ENCODE data around the gene SCARB2.
"Not testable (repeated sequence)": the region's sequence is repeated elsewhere in the genome, so short reads cannot be mapped to it uniquely, and the experiment has no call there.

The SCARB2 gene, protein sequence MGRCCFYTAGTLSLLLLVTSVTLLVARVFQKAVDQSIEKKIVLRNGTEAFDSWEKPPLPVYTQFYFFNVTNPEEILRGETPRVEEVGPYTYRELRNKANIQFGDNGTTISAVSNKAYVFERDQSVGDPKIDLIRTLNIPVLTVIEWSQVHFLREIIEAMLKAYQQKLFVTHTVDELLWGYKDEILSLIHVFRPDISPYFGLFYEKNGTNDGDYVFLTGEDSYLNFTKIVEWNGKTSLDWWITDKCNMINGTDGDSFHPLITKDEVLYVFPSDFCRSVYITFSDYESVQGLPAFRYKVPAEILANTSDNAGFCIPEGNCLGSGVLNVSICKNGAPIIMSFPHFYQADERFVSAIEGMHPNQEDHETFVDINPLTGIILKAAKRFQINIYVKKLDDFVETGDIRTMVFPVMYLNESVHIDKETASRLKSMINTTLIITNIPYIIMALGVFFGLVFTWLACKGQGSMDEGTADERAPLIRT

DNA sequence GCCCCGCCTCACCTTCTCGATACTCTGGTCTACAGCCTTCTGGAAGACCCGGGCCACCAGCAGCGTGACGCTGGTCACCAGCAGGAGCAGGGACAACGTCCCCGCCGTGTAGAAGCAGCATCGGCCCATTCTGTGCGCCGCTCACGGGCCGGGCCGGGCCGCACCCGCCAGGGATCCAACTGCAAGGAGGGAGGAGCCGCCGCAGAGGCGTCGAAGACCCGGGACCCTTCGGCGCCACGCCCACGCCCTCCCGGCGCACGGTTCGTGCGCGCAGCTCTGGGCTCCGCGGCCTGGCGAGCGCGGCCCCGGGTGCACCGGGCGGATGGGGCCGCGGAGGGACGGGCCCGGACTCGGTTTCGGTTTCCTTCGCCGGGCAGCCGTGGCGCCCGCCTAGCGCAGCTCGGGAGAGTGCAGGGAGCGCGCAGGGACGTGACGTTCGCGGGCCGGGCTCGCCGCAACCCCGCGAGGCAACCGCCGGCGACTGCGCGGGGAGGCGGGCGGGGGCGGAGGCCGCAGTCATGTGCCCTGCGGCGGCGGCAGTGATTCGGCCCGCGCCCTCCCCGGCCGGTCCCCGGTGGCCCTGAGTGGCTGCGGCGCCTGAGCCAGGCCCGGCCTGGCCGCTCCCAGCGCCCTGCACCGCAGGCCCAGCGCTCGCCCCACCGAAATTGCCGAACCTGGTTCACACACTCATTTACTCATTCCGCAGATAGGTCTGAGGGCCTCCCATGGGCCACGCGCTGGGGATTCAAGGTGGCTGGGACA lies at the start of gene SCARB2:
TSS of gene SCARB2 (minus strand) at position 410 of the 762 bp plus-strand sequence. CDS start at position 129, 281 bp downstream.
- DNase-seq = peak; percentile 65

DNA sequence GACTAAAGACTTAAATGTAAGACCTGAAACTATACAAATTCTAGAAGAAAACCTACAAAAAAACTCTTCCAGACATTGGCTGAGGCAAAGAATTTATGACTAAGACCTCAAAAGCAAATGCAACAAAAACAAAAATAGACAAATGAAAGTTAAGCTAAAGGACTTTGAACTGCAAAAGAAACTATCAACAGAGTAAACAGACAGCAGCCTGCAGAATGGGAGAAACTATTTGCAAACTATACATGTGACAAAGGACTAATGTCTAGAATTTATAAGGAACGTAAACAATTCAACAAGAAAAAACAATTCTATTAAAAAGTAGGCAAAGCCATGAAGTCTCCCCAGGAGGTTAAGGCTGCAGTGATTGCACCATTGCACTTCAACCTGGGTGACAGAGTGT lies 46.9 kb upstream of the SCARB2 start:
- no peak for DNase-seq

DNA sequence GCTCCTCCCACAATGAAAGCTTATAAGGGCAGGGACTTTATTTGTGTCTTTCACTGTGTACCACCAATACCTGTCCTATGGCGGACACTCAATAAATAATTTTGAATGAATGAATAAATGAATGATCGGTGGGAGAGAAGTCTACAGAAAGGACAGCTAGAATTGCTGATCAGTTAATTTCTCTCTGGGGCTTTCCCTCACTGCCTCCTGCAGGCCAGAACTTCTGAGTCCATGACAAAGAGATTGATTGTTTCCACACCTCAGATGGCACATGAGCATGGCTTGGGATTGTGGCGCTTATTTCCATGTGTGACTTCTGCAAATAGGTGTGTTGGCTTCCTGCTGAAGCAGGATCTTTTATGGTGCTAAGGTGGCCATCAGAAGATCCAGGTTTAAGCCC lies 44.2 kb upstream of the SCARB2 start:
- no peak for DNase-seq

DNA sequence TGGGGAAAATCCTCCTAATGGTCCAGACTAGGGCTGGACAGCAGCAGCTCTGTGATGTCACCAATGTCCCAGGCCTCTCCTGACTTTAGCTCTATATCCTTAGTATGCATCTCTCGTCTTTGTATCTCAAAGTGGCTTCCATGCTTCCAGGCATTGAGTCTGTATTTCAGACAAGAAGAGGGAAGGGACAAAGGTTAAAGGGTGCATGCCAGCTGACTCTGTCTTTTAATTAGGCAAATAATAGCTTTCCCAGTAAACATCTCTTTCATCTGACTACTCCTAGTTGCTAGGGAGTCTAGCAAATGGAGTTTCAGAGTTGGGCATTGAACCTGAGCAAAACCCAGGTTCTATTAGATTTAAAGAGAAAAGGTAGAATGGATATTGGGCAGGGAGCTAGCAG lies 43.3 kb upstream of the SCARB2 start:
- DNase-seq = no peak

DNA sequence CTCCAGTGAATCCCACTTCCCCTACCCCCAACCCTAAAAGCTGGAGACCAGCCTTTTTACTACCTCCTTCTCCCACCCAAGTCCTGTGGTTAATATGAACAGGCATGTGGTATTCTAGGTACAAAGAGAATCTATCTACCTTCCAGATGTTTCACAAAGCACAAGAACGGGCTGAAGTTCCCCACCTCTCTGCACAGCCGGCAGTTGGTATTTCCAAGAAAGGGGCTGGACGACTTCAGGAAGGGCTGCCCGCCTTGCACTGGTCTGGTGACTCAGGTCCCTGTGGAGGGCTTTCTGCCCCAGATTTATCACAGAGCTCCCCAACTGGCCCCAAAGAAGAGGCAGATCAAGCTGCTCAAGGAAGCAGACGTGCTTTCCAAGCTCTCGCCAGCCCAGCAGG lies 42.4 kb upstream of the SCARB2 start:
- DNase-seq = no peak

DNA sequence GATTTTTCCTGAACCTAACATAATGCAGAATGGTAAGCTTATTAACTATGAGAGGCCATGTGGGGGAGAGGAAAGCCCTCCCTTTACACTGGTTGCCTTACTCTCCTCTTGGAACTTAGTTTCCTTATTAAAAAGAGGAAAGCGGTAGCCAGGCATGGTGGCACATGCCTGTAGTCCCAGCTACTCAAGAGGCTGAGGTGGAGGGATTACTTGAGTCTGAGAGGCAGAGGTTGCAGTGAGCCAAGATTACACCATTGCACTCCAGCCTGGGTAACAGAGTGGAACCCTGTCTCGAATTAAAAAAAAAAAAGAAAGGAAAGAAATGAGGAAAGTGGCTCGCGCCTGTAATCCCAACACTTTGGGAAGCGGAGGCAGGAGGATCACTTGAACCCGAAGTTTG lies 39.9 kb upstream of the SCARB2 start:
- no peak for DNase-seq

DNA sequence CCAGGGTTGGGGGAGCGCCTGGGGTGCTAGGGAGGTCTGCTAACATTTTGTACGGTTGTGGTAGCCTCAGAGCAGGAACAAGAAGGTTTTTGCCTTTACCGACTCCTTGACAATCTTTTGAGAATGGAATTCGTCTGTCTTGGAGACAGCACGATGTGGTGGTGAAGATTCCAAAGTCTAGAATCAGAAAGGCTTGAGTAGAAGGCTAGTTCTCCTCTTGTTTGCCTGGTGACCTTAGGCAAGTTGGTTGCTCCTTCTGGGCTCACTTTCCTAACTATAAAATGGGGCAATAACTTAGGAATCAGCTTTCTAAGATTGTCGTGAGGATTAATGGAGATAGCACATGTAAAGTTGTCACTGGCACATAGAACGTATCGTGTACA lies 38.6 kb upstream of the SCARB2 start:
- DNase-seq = no peak

DNA sequence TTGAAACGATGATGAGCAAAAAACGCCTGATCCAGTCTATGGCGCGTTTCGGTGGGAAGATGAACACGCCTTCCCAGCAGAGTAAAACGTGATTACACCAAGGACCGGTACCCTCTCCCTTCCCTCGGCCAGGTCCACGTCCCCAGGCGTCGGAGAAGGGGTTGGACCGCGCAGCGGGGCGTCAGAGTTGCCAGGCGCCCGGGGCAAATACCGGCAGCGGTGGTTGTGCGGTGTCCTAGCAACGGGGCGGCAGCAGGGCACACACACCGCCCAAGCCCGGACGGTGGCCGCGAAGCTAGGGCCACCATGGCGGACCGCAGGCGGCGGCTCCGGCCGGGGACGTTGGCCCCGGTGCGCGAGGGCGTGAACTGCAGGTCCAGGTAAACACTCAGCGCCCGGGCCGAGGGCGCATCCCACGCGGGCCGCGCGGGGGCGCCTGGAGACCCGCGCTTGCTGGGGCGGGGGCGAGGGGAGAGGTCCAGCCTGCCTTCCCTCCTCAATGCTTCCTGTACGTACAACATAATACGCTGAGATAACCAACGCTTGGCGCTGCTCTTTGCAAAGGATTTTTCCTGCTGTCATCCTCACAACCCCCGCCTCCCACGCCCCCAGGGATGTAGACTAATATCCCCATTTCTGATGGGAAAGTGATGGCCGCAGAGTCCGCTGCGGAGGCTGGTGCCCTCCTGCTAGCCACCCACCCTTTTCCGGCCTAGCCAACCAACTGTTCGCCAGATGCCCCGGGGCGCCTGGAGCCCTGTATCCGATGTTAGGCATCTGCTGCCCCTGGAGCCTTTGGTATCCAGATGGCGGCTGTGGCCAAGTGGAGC lies 38.0 kb upstream of the SCARB2 start, which contains the start of gene FAM47E:
TSS of gene FAM47E (plus strand) at position 281 of the 830 bp plus-strand sequence. CDS start at position 307, 26 bp downstream.
- DNase-seq = peak; percentile 35

DNA sequence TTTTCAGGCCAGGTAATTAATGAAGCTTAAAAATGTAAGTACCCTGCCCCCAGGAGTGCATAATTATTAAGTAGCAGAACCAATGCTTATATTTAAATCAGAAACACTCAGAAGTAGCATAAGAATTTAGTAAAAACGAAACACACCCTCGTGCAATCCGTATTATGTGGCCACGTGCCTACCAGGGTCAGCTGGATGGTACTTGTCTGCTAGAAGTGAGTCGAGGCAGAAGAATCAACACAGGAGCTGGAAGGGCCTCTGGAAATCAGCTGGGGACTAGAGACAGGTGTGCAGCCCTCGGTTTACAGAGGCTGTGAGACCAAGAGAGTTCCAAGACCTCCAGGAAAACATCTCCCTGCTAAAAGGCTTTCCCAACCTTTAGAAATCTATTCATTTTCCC lies 37.3 kb upstream of the SCARB2 start:
- DNase-seq = no peak

DNA sequence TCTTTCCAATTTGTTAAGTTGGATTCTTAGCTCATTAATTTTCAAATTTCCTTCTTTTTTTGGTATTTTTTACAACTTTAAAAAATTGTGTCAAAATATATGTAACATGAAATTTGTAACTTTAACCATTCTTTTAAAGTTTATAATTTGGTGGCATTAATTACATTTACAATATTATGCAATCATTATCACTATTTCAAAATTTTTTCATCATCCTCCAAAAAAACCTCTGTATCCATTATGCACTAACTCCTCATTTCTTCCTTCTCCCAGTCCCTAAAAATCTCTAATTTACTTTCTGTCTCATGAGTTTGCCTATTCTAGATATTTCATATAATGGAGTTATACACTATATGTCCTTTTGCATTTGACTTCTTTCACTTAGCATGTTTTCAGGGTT lies 33.2 kb upstream of the SCARB2 start:
- no peak for DNase-seq

DNA sequence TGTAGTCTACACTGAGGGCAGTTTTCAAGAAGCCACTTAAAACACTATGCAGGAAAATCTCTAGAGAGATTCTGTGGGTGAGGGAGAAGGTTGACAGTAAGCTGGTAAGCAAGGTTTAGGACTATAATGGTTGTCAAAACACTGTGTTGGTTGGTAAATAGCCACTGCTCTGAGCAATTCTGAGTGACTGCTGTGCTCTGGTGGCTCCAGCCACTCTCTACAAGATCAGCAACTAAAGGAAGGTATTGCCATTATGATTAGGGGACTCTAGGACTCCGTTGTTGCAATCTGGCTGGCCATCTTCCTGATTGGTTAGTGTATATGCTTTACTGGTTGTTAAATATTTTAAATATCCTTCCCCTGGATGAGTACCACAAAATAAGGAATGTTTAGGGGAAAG lies 32.4 kb upstream of the SCARB2 start:
- no peak for DNase-seq

DNA sequence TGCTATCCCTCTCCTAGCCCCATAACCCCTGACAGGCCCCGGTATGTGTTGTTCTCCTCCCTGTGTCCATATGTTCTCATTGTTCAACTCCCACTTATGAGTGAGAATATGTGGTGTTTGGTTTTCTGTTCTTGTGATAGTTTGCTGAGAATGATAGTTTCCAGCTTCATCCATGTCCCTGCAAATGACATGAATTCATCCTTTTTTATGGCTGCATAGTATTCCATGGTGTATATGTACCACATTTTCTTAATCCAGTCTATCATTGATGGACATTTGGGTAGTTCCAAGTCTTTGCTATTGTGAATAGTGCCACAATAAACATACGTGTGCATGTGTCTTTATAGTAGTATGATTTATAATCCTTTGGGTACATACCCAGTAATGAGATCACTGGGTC lies 30.3 kb upstream of the SCARB2 start:
- not testable (repeated sequence) for DNase-seq

DNA sequence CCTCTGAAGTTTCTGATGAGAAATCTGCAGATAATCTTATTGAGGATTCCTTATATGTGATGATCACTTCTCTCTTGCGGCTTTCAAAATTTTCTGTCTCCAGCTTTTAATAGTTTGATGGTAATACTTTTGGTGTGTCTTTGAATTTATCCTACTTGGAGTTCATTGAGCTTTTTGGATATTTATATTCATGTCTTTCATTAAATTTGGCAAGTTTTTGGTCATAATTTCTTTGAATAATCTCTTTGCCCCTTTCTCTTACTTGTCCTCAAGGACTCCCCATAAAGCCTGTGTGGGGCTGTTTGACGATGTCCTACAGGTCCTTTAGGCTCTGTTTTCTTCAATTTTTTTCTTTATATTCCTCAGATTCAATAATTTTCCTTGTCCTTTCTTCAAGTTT lies 26.6 kb upstream of the SCARB2 start:
- no peak for DNase-seq

DNA sequence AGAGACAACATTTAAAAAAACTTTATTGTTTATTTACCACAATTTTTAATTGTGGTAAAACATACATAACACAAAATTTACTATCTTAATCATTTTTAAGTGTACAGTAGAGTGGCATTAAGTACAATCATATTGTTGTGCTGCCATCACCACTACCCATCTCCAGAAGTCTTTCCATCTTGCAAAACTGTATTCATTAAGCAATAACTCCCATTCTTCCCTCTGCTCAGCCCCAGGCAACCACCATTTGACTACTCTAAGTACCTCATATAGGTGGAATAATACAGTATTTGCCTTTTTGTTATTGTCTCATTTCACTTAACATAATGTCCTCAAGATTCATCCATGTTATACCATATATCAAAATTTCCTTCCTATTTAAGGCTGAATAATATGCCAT lies 25.1 kb upstream of the SCARB2 start:
- no peak for DNase-seq

DNA sequence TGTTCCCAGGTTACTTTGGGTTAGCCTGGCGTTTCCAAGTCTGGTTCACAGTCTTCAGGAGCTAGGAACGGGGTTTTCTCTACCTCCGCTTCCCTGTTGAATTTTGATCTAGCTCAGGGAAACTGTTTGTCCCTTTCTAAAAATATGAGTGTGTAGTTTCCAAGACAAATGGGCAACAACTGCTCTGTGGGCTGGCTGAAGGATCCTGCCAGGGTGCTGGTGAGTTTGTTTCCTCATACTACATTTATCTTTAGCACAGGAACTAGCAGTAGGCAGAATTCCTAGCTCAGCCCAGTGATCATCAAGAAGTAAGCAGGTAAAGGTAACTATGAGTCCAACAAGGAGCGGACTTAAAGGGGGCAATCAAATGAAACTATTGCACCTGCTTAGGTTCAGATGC lies 24.6 kb upstream of the SCARB2 start:
- DNase-seq = no peak

DNA sequence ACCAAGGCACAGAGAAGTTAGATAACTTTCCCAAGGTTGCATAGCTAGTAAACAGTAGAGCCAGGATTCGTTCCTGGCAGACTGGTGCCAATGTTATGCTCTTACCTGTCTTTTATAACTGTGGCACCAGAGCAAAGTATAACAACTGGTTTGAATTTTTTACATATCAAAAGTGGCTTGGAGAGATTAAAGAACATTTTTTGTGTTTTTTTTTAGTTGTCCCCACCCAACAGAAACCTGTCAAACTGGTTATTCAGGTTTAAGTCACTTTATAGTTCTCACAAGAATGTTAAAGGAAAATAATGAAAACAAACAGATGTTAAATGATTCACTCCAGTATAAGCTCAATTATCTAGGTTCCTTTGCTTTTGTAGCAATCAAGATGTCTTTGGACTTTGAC lies 22.3 kb upstream of the SCARB2 start:
- DNase-seq = no peak

DNA sequence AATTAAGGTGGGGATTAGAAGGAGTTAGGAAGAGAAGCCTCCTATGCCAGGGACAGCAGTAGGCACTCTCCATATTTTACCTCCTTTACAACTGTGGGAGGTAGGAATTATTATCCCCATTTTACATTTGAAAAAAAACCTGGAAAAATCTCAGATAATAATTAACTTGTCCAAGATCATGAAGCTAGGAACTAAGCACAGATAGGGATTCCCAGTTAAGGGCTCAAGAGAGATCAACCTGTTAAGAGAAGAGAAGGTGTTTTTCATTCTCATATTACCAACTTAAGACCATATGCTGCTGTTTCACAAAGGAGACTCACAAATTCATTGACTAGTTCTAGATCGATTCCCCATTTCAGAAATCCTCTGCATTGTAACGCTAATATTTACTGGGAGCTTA lies 21.8 kb upstream of the SCARB2 start:
- no peak for DNase-seq

DNA sequence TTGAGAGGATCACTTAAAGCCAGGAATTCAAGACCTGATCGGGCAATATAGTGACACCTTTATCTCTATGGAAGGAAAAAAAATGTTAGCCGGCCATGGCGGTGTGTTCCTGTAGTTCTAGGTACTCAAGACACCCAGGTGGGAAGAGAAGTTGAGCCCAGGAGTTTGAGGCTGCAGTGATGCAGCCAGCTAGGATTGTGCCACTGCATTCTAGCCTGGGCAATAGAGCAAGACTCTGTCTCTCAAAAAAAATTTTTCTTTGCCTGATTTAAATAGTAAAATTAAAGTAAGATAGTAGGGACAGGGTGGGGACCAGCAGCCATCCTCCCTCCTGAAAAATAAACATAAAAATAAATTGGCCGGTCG lies 21.0 kb upstream of the SCARB2 start:
- no peak for DNase-seq

DNA sequence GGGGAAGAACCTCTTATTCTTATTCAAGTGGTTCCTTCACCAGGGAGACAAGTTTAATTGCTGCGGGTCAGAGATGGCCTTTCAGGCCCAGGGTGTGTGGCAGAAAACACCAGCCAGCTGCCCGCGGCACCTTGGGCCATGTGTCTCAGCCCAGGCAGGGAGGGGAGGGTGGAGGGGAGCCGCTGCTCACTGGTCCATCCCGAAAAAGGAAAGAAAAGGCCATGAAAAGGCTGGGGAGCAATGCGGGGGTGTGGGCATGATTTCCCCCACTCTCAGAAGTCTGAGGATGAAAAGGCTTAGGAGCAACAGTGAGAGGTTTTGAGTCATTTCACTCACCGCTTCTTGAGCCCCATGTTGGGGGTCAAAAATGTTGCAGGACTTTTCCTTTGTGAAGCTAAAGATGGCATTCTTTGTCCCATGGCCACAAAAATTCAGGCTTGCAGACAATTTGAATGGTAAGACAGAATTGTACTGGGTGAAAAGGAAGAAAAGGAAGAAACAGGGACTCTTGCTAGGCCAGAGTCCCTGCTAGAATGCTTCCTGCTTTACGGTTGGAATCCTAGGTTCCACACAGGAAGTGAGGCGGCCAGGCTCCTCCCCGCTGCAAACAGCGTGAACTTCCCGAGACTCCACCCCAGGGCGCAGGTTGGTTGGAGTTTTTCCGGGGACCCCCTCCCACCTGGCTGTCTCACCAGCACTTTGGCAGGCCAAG lies 20.5 kb upstream of the SCARB2 start:
- no peak for DNase-seq

DNA sequence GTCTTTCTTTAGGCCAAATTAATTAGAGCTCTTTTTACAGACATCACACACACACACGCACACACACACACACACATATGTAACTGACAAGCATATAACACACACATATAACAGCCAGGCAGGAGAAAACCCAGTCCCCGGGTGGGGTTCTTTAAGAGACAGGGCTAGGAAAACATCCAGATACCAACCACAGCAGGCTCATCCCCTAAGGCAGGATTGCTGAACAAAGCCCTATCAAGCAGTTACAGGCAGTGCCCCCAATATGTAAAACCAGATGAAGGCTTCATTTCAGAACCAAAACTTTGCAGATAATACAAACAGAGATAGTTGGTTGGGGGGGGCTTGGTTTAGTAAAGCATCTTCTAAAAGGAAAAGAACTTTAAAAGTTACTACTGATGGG lies 19.9 kb upstream of the SCARB2 start:
- no peak for DNase-seq

DNA sequence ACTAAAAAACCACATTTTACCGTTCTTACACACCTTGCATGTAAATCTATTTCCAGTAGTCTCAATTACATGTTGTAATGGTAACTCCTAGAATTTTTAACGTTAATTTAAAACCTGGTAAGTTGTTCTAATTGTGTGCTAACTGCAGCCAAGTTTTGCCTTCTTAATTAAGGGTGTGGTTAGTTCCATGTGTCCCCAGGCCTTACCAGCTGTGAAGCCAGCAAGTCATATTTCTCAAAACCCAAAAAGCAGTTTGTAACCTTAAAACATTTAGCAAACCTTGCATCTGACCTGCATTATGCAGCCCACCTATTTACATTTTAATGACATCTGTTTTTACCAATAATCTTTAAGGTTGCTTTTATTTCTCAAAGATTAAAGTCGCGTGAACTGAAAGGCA lies 19.5 kb upstream of the SCARB2 start:
- no peak for DNase-seq

DNA sequence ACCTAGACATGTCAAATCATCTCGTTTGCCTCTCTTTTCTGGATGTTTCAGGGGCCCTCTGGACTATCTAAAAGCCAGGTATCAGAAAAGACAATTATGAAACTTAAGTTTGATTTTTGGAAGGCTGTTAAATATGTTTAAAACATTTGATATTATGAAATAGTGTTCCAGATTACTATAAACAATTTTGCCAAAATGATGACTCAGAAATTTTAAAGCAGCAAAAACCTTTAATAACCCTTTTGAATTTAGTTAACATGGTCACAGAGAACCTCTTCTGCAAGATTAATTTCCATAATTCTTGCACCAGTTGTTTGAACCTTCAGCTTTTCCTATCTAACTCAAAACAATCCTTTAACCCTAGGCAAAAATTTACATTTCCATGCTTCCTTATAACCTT lies 19.1 kb upstream of the SCARB2 start:
- DNase-seq = no peak

DNA sequence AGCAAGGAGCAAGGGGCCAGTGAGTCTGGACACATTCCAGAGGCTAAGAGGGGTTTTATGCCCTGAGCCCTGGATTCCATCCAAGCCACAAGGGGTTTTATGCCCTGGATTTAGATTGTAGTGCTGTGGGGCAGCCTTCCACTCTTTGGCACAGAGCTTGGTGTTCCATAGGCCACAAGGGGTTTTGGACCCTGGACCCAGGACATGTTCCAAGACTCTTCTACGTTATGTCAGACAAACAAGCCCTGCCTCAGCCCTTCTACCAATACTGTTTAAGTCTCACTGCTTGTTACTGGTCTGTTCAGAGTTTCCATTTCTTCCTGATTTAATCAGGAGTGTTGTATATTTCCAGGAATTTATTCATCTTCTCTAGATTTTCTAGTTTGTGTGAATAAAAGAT lies 12.8 kb upstream of the SCARB2 start:
- DNase-seq = no peak

Data from T1000 (cell line).